ENCODE data around the gene C16orf54.
"Not testable (repeated sequence)": the region's sequence is repeated elsewhere in the genome, so short reads cannot be mapped to it uniquely, and the experiment has no call there.

Gene C16orf54

DNA sequence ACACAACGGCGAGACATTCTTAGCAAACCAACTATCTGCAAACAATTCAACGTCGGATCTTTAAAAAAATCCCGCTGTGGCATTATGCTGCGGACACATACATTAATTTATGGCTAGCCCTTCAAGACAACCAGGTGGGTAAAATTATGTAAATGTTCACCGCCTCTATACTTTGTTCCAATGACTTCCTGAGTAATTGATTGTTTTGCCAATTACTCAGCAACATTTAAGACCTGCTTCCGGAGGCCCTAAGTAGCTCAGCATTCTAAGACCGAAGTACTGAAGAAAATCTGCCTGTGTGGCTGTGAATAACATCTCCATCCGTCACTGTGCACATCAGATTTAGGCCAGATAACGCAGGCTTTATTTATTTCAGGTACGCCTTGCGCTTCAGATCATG is 43.5 kb downstream of the C16orf54 start:
- FAIRE-seq: no peak

DNA sequence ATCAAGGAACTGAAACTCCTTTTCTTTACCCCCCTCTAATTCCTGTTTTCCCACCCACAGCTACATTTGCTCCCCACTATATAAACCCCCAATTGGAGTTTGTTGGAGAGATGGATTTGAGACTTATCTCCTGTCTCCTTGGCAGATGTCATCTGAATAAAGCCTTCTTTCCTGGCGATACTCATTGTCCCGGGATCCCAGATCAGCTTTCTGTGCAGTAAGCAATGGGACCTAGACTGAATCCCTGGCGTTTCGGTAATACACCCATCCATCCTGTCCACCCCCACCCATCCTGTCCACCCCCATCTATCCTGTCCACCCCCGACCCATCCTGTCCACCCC is 44.6 kb downstream of the C16orf54 start:
- no peak for FAIRE-seq

DNA sequence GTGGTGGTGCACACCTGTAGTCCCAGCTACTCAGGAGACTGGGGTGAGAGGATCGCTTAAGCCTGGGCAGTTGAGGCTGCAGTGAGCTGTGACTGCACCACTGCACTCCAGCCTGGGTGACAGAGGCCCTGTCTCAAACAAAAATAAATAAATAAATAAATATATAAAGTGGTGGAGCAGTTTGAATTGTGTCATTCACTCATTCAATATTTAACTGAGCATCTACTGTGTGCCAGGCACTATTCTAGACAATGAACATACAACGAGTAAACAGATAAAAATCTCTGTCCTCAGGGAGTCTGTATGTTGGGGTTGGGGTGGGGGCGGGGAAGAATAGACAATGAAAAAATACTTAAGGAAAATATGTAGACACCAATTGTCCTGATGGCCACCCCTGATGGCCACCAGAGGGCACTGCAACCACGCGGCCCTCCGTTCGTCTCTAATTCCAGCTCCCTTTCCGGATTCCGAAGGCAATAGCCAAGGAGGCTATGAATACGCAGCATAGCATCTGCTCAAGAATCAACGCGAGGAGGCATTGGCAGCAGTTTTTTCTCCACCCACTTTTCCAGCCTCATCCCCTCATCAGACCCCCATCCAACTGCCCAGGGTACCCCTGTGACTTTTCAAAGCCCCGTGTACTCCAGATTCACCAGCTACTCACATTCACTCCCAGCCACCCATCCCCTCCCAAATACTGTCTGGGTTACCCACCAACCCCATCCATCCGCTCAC is 45.4 kb downstream of the C16orf54 start:
- peak; percentile 84 for FAIRE-seq

DNA sequence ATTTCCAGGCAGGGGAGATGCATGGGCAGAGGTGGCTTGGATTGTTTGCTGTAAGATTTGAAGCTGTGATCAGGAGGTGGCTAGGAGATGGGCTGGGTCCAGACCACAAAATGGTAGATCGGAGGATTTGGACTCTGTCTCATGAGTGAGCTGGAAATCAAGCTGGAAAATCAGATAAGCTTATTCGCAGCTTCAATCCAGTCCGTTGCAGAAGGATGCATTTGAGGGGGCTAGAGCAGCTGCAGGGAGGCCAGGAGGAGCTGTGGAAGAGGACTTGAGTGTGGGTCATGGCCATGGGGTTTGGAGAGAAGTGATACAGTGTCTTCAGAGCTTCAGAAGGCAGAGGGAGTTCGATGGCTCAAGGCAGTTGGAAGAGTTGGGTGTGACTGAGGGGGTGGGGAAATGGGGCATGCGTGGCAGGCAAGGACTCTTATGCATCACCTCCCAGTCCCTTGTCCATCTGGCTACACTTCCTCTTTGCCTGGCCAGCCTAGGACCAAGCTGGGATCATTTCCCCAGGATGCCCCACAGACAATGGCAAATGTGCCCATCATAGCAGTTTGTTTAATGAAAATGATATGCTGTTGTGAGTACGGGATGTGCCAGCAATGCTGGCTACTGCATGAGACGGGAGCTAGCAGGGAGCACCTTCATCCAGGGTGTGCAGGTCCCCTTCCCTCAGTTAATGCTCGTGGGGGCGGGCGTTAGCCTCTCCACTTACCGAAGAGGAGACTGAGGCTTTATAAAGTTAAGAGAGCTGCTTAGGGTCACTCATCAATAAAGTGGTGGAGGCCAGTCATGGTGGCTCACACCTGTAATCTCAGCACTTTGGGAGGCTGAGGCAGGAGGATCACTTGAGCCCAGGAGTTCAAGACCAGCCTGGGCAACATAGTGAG is 46.2 kb downstream of the C16orf54 start:
- no peak for FAIRE-seq

DNA sequence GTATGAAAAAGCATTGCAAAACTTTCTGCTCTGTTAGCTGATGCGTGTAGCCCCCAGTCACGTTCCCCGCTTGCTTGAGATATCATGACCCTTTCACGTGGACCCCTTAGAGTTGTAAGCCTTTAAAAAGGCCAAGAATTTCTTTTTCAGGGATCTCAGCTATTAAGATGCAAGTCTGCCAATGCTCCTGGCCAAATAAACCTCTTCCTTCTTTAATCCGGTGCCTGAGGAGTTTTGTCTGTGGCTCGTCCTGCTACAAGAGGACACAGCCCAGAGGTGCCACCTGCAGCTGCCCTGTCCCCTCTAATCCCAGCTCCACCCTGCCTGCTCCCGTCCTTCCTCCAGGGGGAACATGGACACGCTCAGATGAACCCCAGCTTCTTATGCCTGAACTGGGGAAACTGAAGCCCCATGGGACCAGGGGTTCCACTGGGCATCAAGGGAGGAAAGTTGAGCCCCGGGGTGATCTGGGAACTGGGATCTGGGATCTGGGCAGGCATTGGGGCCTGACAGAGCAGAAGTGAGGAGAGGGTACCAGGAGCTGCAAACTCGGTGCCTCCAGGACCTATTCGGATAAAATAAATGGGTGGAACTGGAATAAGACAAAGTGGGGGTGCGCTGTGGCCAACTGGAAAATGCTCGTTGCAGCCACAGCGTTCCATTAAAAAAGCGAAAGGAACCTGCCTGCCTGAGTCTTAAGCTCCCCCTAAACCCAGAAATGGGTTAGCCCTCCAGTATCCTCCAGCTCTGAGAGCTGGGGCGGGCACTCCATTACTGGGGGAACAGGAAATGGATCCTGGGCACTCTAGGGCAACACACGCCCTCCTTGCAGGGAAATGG is 47.1 kb downstream of the C16orf54 start:
- FAIRE-seq: no peak

DNA sequence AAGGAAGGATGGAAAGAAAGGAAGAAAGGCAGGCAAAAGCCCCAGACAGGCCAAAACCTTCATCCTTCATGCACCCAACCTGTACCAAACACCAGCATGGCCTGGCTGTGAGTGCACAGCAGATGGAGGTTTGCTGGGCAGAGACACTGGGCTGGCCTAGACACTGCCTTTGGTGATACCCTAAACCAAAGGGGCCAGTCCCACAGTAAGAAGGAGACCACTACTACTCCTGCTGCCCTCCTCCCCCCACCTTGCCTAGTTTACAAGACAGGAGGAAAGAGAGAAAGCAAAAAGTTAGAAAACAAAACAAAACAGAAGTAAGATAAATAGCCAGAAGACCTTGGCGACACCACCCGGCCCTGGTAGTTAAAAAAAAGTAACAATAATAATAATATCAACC is 47.7 kb downstream of the C16orf54 start:
- FAIRE-seq: no peak

DNA sequence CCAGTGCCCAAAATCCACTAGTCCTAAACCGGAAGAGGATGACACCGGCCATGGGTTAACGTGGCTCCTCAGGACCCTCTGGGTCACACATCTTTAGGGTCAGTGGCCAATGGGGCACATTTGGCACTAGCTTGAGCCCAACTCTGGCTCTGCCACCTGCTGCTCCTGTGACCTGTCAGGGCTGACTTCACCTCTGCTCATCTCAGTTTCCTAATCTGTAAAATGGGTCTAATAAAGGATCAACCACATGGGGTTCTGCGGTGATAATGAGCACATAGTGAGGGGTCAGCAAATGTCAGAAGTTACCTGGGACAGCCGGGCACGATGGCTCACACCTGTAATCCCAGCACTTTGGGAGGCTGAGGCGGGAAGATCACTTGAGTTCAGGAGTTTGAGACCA is 48.4 kb downstream of the C16orf54 start:
- no peak for FAIRE-seq

DNA sequence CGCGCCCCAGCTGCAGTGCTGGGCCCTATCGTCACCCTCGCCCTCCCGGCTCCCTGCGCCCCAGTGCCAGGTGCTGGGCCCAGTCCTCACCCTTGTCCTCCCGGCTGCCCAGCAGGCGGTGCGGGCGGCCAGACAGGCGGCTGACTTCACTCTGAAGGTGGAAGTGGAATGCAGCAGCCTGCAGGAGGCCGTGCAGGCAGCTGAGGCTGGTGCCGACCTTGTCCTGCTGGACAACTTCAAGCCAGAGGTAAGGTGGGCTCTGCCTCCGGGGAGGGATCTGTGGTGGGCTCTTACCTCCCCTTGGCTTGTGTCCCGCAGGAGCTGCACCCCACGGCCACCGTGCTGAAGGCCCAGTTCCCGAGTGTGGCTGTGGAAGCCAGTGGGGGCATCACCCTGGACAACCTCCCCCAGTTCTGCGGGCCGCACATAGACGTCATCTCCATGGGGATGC is 48.9 kb downstream of the C16orf54 start:
- FAIRE-seq: no peak

DNA sequence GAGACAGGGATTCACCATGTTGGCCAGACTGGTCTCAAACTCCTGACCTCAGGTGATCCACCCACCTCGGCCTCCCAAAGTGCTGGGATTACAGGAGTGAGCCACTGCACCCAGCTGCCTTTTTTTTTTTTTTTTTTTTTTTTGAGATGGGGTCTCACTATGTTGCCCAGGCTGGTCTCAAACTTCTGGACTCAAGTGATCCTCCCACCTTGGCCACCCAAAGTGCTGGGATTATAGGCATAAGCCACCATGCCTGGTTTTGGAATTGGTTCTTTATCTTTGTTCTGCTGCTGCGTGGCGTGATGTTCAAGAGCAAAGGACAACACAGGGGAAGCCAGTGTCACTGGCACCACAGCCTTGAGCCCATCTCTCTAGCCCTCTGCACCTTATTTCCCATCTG is 50.1 kb downstream of the C16orf54 start:
- not testable (repeated sequence) for FAIRE-seq

DNA sequence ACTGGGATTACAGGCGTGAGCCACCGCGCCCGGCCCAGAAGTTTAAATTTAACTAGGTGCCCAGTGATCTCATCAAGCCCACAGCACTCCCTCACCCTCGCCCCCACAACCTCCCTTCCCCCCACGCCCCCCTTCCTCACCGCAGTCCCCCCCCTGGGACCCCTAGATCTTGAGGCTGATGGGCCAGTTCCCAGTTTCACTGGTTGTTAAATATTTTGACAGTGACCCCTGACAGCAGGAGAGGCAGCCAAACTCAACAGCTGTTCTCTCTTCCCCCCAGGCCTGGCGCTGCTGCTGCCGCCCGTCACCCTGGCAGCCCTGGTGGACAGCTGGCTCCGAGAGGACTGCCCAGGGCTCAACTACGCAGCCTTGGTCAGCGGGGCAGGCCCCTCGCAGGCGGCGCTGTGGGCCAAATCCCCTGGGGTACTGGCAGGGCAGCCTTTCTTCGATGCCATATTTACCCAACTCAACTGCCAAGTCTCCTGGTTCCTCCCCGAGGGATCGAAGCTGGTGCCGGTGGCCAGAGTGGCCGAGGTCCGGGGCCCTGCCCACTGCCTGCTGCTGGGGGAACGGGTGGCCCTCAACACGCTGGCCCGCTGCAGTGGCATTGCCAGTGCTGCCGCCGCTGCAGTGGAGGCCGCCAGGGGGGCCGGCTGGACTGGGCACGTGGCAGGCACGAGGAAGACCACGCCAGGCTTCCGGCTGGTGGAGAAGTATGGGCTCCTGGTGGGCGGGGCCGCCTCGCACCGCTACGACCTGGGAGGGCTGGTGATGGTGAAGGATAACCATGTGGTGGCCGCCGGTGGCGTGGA is 51.2 kb downstream of the C16orf54 start:
- no peak for FAIRE-seq

DNA sequence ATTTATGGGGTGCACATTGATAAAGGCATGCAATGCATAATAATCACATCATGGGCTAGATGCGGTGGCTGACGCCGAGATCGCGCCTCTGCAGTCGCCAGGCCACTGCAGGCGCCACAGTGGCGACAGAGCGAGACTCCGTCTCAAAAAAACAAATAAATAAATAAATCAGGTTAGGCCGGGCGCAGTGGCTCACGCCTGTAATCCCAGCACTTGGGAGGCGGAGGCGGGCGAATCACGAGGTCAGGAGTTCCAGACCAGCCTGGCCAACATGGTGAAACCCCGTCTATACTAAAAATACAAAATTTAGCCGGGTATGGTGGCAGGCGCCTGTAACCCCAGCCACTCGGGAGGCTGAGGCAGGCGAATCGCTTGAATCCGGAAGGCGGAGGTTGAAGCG is 53.2 kb downstream of the C16orf54 start:
- FAIRE-seq: not testable (repeated sequence)

All from G401.6 (cell line).